Measurements from ENCODE around the gene ADGRL2. TPM values are rescaled to one million over a fixed set of nuclear protein-coding genes. Genes with fewer than 3 reads are reported as not detected.

The ADGRL2 gene
- total RNA-seq, 1 donor from 2014 or later, result not detected

DNA sequence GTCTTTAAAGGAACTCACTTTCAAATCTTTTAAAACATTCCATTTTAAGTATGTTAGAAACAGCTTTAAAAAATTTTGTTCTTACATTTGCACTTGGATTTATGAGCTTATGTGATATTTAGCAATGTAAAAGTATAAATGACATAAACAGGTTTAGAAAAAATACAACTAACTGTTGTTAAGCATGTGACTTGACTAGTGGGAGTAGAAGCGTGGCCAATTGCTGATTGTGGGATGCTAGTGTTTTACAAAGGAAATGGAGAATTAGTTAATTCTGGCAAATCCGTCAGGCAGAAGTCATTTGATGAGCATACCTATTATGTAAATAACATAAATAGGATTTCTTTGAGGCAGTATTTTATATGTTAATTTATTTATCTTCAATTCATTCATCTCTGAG is 175.8 kb downstream of the ADGRL2 start:
- intact Hi-C loops (cut with micrococcal nuclease), result no loop called here

DNA sequence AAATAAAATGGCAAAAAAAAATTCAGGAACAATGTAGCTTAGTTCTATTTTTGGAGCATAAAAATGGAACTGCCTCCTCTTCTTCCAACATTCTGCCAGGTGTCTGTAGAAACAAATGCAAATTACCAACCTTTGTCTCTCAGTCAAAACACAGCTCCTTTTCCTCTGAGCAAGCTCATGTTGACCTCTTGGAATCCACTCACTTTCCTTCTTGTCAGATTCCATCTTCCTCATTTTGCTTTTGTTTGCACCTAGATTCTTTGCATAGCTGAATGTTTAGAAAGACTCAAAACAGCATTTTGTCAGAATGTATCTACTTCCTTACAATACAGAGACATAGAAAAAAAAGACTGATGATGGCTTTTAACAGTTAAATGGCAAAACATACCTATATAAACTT is 178.2 kb downstream of the ADGRL2 start:
- intact Hi-C loops (cut with micrococcal nuclease), result no loop called here

DNA sequence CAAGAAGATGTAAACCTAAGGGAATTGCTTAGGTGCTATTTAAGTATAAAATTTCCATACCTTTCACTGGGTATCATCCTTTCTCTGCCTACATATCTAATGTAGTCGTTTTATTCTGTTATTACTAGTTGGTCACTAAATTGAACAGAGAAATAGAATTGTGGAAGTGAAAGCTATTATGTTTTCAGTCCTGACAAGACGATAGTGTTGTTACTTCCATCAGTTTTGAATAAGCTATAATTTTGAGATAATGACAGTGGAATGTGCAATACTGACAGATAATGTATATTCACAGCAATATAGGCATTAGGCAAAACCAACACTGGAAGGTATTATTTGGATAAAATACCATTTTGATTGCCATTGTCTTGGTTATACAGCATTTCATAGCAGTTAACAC is 181.8 kb downstream of the ADGRL2 start:
- intact Hi-C loops (cut with micrococcal nuclease), result no loop called here

DNA sequence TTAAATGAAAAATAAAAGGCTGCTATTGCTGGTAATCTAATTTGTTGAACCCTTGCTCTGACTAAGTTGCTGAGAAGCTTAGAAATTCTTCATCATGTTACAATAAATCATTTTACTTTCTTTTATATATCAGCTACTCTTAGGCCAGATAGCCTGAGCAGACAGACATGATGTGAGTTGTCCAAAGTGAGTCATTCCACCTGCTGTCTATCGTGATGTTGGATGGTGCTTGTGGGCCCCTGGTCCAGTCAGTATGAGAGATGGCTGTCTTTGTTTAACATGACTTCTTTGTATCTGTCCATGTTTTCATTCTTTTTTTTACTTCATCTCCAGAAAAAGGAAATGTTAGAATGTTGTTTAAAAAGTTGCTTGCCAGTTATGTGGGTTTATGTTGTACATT is 188.8 kb downstream of the ADGRL2 start:
- intact Hi-C loops (cut with micrococcal nuclease), result no loop called here

DNA sequence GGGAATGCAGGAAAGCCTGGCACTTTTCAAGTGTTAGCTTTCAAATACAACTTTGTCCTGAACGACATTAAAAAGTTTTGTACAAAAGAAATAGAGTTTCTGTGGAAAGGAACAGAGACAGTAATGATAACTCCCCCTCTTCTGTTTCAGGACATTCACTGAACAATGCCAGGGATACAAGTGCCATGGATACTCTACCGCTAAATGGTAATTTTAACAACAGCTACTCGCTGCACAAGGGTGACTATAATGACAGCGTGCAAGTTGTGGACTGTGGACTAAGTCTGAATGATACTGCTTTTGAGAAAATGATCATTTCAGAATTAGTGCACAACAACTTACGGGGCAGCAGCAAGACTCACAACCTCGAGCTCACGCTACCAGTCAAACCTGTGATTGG is 189.5 kb downstream of the ADGRL2 start:
- intact Hi-C loops (cut with micrococcal nuclease), result no loop called here

DNA sequence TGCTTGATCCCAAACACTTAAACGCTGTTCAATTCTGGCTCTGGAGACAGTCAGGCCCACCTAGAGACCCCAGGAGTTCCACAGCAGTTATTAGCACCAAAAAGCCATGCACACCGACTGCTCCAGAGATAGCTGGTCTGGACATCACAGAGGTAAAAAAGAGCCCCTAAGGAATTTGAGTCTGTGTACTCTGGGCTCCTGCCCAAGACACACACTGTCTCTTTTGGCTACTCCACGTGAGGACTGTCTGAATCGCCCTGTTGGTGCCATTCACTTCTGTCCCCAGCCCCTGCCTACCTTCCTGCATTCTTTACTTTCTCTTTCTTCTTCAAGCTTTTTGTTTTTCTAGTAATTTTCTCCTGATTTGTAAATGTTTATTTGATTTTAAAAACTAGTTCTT is 197.4 kb downstream of the ADGRL2 start:
- intact Hi-C loops (cut with micrococcal nuclease), result no loop called here

DNA sequence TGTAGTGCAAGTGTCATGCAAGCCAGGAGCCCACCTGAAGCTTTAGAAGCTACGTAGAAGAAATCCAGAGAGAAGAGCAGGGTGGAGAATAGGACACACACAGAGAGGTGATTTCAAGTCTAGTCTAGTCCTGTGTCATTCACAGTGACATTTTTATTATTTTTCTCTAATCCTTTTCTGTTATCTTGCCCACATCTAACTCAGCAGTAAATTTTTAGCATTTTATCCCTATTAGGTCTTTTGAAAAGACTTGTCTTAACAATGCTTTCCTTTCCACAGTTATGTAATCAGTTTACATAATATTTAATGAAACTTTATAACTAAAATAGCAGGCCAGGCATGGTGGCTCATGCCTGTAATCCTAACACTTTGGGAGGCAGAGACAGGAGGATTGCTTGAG is 198.6 kb downstream of the ADGRL2 start:
- intact Hi-C loops (cut with micrococcal nuclease), result no loop called here

DNA sequence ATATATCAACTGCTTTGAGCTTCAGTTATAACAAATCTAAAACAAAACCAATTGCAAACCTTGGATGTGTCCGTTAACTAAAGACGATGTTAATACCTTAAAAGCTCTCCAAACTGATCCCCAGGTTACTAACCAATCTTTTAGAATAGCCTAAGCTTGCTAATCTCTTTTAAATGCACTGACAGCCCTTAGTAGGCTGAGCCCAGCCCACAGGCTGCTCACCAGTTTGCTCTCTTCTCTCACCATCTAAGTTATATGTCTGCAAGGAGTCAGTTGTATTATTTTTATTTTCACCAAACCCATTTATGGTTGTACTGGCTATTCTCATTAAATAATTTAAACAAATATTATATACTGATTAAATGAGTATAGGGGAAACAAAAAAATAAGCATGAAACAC is 199.5 kb downstream of the ADGRL2 start:
- intact Hi-C loops (cut with micrococcal nuclease), result no loop called here

DNA sequence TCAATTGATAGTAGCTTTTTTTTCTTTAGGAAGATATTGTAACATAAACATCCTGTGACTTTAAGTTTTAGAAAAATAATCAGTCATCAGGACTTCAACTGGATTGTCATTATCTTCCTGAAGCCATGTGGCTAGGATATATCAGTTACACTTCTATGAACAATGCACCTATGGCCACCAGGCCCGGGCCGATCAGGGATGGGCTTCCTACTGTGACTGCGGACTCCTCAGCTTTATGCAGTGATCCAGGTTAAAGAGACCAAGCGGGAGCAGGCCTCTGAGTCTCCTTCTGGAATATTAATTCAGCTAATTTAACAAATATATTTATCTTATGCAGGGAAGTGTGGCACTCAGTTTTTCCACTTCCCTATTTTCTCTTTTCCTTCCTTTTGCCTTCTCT is 200.6 kb downstream of the ADGRL2 start:
- intact Hi-C loops (cut with micrococcal nuclease), result no loop called here

DNA sequence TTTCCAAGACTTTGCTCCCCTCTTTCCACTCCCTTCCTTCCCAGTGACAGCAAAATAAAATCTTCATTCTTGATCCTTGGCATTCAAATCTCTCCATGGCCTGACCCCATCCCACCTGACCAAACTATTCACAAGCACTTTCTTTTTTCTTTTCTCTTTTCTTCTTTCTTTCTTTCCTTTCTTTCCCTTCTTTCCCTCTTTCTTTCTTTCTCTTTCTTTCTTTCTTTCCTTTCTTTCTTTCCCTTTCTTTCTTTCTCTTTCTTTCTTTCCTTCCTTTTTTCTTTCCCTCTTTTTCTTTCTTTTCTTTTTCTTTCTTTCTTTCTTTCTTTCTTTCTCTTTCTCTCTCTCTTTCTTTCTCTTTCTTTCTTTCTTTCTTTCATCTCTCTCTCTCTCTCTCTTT is 207.1 kb downstream of the ADGRL2 start:
- intact Hi-C loops (cut with micrococcal nuclease), result no loop called here

DNA sequence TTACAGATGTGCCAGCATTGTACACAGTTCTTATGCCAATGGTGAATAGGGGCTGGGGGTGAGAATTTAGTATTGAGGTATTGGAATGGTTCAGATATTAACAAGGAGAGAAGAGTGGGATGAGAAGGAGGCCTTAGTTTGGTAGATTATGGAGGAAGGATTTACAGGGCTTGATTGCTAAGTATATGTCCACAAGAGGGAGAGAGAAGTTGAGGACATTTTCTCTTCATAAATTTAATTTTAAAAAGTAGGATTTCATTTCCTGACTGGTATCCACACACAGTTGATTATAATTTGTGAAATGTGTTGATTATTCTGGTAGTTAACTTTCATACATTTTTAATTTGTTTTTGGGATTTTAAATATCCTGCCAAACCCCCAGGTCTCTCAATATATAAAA is 213.0 kb downstream of the ADGRL2 start:
- intact Hi-C loops (cut with micrococcal nuclease), result no loop called here

DNA sequence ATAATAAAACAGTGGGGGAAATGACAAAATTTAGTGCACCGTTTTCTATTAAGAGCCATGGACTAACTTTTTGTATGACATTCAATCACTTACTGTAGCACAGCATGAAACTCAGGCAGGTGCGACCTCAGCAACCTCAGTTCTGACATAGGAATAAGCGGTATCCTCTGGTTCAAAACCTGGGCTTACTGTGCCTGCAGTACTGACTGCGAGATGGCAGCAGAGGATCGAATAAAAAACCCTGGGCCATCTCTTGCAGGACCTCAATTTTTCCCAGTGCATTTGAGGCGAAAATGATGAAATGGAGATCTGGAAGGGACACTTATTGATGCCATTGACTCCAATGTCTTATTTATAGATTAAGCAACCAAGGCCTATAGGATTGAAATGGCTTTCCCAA is 214.7 kb downstream of the ADGRL2 start:
- intact Hi-C loops (cut with micrococcal nuclease), result no loop called here

DNA sequence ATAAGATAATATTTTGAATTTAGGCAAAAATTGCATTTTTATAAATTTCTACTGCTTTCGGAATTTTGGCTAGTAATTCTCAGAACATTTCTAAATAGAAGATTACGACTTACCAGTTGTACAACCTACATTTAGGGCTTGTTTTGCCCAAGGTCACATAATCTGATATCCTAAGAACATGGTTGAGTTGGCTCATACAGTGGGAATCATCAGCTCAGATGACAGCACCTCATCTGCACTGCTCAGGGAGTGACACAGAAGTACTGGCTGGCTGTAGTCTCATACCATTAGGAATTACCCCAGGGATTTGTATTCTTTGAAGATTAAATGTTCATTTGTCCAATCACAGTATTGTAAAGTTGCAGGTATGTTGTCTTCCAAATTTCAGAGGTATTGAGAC is 217.6 kb downstream of the ADGRL2 start:
- intact Hi-C loops (cut with micrococcal nuclease), result no loop called here

DNA sequence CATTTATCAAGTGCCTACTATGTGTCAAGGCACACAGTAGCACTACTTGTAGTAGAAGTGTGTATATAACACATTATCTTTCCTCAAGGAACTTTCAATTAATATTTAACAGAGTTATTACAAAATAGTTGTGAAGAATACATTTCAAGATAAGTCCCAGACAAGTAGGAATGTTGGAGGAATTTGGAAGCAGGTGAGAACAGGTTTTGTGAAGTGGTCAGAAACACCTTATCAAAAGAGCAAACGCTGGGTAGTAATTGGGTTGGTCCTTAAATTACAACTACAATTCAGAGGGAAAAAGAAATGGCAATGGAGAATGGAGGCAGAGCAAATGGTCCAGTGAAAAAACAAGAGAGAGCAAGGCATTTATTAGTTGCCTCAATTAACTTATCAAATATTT is 218.8 kb downstream of the ADGRL2 start:
- intact Hi-C loops (cut with micrococcal nuclease), result no loop called here

DNA sequence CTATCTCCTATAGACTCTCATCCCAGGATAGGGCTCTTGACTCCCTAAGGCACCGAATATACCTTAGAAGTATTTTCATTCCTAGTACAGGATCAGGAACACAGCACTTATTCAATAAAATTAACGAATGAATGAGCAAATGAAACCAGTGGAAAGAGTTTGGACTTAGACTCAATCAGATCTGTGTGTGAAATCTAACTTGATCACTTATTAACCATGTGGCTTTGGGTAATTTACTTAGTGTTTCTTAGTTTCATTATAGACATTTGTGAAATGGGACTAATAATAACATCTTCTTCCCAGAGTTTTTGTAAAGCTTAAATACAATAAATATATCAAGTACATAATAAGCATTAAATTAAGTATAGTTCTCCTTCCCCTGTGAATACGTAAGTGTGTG is 230.1 kb downstream of the ADGRL2 start:
- intact Hi-C loops (cut with micrococcal nuclease), result no loop called here

DNA sequence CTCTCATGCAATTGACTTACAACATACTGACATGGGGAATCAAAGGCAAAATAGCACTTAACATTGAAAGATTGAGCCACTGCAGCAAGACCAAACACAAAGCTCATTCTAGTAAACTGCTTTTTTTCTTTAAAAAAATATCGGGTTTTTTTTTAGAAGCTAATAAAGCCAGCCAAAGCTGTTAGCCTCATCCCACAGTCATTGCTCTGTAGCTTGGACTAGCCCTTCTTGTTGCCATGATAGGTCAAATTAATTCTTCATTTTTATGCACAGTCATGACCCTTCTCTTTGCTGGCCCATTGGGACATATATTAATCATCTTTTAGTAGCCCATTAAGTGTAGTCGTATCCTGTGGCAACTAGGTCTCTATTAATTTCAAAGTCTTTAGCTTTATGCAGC is 231.3 kb downstream of the ADGRL2 start:
- intact Hi-C loops (cut with micrococcal nuclease), result no loop called here

DNA sequence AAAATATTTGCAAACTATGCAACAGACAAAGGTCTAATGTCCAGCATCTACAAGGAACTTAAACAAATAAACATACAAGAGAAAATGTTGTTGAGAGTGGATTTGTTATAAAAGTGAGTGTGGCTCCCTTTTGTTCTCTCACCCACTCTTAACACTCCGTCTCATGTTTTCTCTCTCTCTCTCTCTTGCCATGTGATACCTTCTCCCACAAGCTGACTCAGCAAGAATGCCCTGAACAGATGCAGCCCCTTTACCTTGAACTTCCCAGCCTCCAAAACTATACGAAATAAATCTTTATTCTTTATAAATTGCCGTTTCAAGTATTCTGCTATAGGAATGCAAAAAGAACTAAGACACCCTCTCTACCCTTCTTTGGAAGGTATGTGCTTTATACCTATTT is 234.1 kb downstream of the ADGRL2 start:
- intact Hi-C loops (cut with micrococcal nuclease), result no loop called here

All from T-helper 1 cell treated with Interleukin-12 subunit alpha and Interleukin-12 subunit beta and Interleukin-4 antibody, amounts not matched to agents 30 ng/mL and 1 ng/mL, for 36 hours (primary cell).